Epidermal melanocyte (primary cell): Measurements from ENCODE around the gene ORMDL3.

ENCODE experiments used
- DNase-seq: peaks from one replicate; pipeline ENCODE4 v3.0.0; 2011; ENCODE audit warnings: low spot score; ENCODE audit not compliant: insufficient read length

Gene ORMDL3, protein sequence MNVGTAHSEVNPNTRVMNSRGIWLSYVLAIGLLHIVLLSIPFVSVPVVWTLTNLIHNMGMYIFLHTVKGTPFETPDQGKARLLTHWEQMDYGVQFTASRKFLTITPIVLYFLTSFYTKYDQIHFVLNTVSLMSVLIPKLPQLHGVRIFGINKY

DNA sequence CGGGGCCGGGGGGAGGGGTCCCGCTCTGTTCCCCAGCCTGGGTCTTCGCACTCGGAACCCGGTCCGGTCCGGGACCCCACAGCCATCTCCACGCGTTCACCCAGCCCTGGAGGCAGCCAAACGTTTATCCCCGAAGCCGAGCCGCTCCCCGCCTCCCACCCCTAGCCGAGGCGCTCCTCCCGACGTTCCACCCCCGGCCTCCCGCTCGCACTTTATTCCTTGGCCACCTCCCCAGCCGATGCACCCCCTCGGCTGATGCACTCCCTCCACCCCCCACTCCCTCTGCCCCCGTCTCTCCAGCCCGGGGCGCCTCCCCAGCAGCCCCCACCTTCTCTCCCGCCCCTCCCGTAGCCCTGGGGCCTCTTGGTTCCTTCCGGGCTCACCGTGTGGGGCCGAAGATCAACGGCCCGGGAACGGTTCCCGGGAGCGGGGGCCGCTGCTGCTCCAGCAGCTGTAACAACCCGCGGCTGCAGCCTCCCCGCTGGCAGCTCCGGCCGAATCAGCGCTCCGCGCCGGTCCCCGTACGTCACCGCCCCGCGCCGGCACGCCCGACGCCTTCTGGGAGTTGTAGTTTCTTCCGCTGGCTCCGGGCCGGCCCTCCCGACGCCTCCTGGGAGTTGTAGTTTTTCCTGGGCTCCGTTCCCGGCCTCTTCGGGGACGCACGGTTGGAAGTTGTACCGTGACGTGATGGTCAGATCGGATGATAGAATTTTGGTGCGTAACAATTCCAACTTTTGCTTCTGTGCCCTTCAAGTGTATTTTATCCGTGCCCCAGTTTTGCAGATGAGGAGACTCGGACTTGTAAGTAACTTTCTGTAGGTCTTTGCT is at the start of gene ORMDL3, which contains the start of gene LRRC3C:
TSS of gene ORMDL3 (minus strand) at position 501 of the 828 bp plus-strand sequence. CDS start 3,398 bp downstream, outside the sequence.
TSS of gene LRRC3C (plus strand) at position 632 of the 828 bp plus-strand sequence. CDS start 13,792 bp downstream, outside the sequence.
- peak; percentile 84 for DNase-seq

DNA sequence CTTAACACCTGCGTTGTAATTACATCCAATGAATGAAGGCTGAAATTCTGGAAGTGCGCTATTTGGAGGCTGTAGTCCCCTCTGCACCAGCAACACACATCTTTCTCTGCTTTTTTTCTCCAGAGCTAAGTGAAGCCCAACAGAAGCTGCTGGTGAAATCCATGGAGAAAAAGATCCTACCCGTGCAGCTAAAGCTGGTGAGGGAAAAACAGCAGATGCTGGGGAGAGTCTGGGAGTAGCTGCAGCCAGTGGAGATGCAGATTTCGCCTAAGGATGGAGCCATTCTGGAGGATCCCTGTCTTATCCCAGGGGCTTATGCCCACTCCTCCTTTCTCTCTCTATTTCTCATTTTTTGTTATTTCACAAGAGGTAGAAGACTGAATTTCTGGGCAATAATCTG is 48.4 kb upstream of the ORMDL3 start:
- no peak for DNase-seq

DNA sequence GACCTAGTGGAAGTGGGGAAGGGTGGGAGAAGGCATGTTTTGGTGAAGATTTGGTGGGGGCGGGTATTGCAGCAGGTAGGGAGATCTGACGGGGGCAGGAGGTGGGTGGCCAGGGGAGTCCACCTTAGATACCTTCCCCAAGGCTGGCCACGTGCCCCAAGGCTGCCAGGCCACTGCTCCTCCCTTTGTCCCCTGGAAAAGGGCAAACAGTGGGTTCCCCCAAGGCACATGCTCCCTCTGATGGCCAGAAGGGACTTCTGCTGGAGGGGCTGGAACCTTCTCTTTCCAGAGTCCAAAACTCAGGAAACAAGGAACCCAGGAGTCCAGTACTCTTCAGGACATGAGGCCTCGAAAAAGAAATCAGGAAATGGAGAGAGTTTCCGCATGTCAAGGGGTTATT is 47.0 kb upstream of the ORMDL3 start:
- no peak for DNase-seq

- no peak for DNase-seq
Measured at GRCh38 chr17:39973496-39973895, 46.1 kb upstream of the ORMDL3 start.

- no peak for DNase-seq
Measured at GRCh38 chr17:39972271-39972670, 44.9 kb upstream of the ORMDL3 start.

- DNase-seq = no peak
Measured at GRCh38 chr17:39971076-39971603, 43.7 kb upstream of the ORMDL3 start.

DNA sequence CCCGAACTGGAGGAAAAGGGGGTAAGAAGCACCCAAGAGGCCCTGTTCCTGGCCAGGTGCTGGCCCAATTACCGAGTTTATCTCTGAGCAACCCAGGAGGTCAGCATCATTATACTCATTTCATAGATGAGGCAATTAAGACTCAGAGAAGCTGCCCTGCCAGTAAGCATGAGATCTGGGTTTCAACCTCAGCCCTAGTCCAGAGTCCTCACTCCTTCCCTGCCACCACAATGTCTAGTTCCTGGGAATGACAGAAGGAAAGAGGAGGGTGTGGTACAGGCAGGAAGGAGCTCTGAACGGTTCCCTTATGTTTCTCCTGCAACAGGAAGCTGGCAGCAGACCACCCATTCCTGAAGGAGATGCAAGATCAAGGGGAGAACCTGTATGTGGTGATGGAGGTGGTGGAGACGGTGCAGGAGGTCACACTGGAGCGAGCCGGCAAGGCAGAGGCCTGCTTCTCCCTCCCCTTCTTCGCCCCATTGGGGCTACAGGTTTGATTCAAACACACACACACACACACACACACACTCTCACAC is 42.8 kb upstream of the ORMDL3 start:
- DNase-seq = no peak

DNA sequence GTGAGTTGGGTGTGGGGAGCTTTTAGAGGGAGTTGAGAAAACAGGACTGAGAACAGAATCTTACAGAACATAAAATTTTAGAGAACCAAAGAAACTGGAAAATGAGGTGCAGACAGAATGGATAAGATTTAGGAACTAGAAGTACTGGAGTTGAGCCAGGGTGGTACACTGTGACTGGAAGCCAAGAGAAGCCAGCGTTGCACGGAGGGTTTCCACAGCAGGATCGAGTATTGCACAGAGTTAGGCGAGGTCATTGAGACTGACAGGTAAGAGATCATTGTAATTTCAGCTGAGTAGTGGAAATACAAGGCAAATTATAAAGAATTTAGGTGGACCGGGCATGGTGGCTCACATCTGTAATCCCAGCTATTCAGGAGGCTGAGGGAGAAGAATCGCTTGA is 42.0 kb upstream of the ORMDL3 start:
- DNase-seq = no peak

GRCh38 chr17:39968761-39969160 is 41.4 kb upstream of the ORMDL3 start:
- DNase-seq = no peak

- no peak for DNase-seq
Measured at GRCh38 chr17:39966771-39967170, 39.4 kb upstream of the ORMDL3 start.

GRCh38 chr17:39965017-39965699 is 37.8 kb upstream of the ORMDL3 start:
- no peak for DNase-seq

DNA sequence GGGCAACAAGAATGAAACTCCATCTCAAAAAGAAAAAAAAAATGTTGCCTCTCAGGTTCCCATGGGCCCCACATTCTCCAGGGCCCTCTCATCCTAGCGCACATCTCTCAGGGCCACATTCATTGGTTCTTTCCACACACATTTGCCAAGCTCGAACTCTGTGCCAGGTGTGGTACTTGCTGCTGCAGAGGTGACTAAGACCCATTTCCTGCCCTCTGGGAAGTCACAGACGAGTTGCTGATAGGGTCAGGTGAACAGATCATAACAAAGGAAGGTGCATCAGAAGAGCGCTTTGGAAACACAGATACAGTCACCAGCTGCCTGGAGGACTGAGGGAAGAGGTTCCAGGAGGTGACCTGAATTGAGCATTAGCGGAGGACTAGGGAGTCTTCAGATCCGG is 36.4 kb upstream of the ORMDL3 start:
- DNase-seq = no peak

- no peak for DNase-seq
Measured at GRCh38 chr17:39962642-39963220, 35.3 kb upstream of the ORMDL3 start, which contains the start of gene GSDMA. Gene GSDMA (plus strand): TSS chr17:39963004. CDS start chr17:39965688, 2,684 bp downstream.

DNA sequence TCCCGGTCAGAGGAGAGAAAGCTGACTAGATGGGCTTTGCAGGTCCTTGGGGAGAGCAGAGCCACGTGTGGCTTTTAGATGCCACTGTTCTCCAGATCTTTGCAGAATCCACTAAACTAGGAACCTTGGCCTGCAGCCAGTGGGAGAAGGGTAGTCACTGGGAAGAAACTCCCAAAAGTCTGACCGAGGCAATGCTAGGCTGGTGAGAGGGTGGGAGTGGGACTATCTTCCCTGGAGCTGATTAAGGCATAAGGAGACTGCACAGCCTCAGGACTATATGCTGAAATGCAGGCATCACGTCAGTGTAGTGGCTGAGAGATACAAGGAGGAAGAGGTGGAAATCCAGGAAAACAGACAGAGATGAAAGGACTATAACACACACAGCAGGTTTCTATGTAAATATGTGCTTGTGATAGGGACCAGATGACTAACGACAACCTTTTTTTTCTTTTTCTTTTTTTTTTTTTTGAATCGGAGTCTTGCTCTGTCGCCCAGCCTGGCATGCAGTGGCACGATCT is 33.2 kb upstream of the ORMDL3 start:
- no peak for DNase-seq

GRCh38 chr17:39955726-39956225 is 28.4 kb upstream of the ORMDL3 start:
- DNase-seq = no peak

DNA sequence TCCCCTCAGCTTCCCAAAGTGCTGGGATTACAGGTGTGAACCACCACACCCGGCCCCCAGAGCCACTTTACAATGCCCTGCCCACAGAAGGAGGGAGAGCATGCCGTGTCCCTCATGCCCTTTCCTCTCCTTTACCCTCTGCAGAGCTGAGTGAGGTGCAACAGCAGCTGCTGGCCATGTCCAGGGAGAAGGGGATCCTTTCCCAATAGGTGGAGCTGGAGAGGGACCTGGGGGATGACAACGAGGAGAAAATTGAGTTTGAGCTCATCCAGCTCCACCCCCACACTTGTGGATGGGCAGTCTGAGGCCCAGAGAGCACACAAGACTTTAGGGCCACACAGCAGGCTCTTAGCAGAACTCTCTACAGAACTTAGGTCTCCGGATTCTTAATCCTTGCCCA is 27.5 kb upstream of the ORMDL3 start:
- no peak for DNase-seq

GRCh38 chr17:39953471-39953888 is 26.1 kb upstream of the ORMDL3 start:
- DNase-seq = no peak

DNA sequence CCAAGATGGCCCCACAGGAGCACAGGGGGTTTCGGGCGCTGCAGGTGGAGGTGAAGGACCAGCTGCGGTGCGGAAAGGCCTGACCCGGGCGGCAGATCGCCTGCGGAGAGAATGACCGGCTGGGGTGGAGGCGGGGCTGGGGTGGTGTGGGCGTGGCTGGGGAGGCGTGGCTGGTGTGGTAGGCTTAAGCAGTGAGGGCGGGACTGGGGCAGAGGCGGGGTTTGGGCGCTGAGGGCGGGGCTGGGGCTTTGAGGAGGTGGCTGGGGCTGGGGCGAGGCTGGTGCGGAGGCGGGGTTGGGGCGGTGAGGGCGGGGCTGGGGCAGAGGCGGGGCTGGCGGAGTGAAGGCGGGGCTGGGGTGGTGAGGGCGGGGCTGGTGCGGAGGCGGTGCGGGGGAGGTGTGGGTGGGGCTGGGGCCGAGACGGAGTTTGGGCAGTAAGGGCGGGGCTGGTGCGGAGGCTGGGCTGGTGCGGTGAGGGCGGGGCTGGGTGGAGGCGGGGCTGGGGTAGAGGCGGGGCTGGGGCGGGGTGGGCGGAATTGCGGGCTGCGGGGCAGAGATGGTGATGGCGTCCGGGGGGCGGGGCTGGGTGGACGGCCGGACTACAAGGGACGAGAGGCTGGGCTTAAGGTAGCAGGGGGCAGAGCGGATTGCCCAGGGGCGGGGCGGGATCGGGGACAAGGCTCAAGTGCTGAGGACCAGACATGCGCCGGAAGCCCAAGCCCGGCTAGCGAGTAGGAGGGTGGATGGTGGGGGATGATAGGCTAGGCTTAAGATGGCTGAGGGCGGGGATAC is 25.5 kb upstream of the ORMDL3 start:
- DNase-seq = peak; percentile 91

GRCh38 chr17:39951924-39952679 is 24.7 kb upstream of the ORMDL3 start:
- no peak for DNase-seq
